Endothelial cell of umbilical vein (primary cell): ENCODE measurements around the gene RBM33. TPM values are rescaled to one million over a fixed set of nuclear protein-coding genes. Genes with fewer than 3 reads are reported as not detected.

ENCODE experiments used
- BruUV-seq: library from RNA; stranded (reverse); fragments of 400-500 nt; replicated peaks from 2 replicates; lab custom pipeline; 2021; lab: Mats Ljungman, UMichigan
- CTCF ChIA-PET: fragments of 300-600, 350-600 bp; sonication (Branson Sonifier 250); formaldehyde crosslinking; loops from one replicate; lab custom pipeline; 2021; ENCODE audit warnings: antibody characterized with exemption, inconsistent platforms; lab: Charles Lee
- POLR2A ChIA-PET: fragments of 300-600, 350-600 bp; sonication (Branson Sonifier 250); formaldehyde crosslinking; loops from one replicate; lab custom pipeline; 2021; ENCODE audit warnings: antibody characterized with exemption, inconsistent platforms; lab: Charles Lee
- DNase-seq: peaks from one replicate; pipeline ENCODE4 v3.0.0-alpha.2; 2011; ENCODE audit warnings: low read depth, low spot score
- FAIRE-seq: peaks from 2 replicates; lab custom pipeline; 2011; peaks lifted over from hg19 to GRCh38; lab: Jason Lieb, UNC
- H2AFZ ChIP-seq: 2 replicates; pipeline ENCODE4 v1.6.0; 2012; ENCODE audit warnings: low read depth, low read length, control low read depth, inconsistent platforms
- H3K27ac ChIP-seq: 2 replicates; pipeline ENCODE4 v1.5.1; 2011; ENCODE audit warnings: low read depth, mild to moderate bottlenecking, control low read depth, low read length, moderate library complexity; ENCODE audit not compliant: insufficient read depth
- H3K27me3 ChIP-seq, 2 experiments: 2 replicates each; pipeline versions ENCODE4 v1.6.0 to v1.6.1; 2011; ENCODE audit warnings: low read length in 2 of 2, mixed read lengths in 1 of 2; ENCODE audit not compliant: control insufficient read depth in 2 of 2, insufficient read depth in 2 of 2
- H3K36me3 ChIP-seq, 2 experiments: 2 replicates in 1 of 2; 3 replicates in 1 of 2; pipeline ENCODE4 v1.5.1; 2011; ENCODE audit warnings: low read length in 2 of 2, mild to moderate bottlenecking in 1 of 2, moderate library complexity in 1 of 2; ENCODE audit not compliant: control insufficient read depth in 2 of 2, insufficient read depth in 2 of 2; ENCODE audit errors: extremely low read depth in 1 of 2
- H3K4me1 ChIP-seq: 3 replicates; pipeline ENCODE4 v1.5.1; 2011; ENCODE audit warnings: mild to moderate bottlenecking, low read length; ENCODE audit not compliant: control insufficient read depth, insufficient read depth; ENCODE audit errors: extremely low read depth
- H3K4me2 ChIP-seq: 2 replicates; pipeline ENCODE4 v1.6.1; 2011; ENCODE audit warnings: low read length, control low read depth, mixed read lengths; ENCODE audit not compliant: insufficient read depth
- H3K4me3 ChIP-seq, 3 experiments: fragments of 200-600 bp in 1 of 3; sonication (generic), shearing (Covaris generic) in 1 of 3; replicated peaks in 1 of 3; 2 replicates each; pipeline ENCODE4 v1.5.1; 2011 to 2016; ENCODE audit warnings: control low read depth in 3 of 3, low read length in 3 of 3, mild to moderate bottlenecking in 2 of 3, inconsistent platforms in 1 of 3, low read depth in 1 of 3, moderate library complexity in 1 of 3; ENCODE audit not compliant: insufficient read depth in 1 of 3
- H3K79me2 ChIP-seq: 2 replicates; pipeline ENCODE4 v1.6.0; 2012; ENCODE audit warnings: low read length, inconsistent platforms; ENCODE audit not compliant: control insufficient read depth, insufficient read depth
- H3K9ac ChIP-seq: replicated peaks from 2 replicates; pipeline ENCODE3; 2011; ENCODE audit warnings: low read length, control low read depth; ENCODE audit not compliant: insufficient read depth; ENCODE audit errors: extremely low read depth
- H3K9me1 ChIP-seq: replicated peaks from 3 replicates; pipeline ENCODE4 v1.6.0; 2011; ENCODE audit warnings: mild to moderate bottlenecking, low read length; ENCODE audit not compliant: control insufficient read depth, insufficient read depth; ENCODE audit errors: extremely low read depth
- H3K9me3 ChIP-seq: replicated peaks from 2 replicates; pipeline ENCODE4 v1.5.1; 2012; ENCODE audit warnings: low read length, inconsistent platforms; ENCODE audit not compliant: control insufficient read depth, insufficient read depth
- H4K20me1 ChIP-seq: replicated peaks from 2 replicates; pipeline ENCODE3; 2011; ENCODE audit warnings: mild to moderate bottlenecking, low read length; ENCODE audit not compliant: control insufficient read depth, insufficient read depth; ENCODE audit errors: extremely low read depth
- EZH2 ChIP-seq: IDR thresholded peaks from 2 replicates; pipeline ENCODE4 v1.6.1; 2012; ENCODE audit warnings: borderline replicate concordance, low read depth, mild to moderate bottlenecking, moderate library complexity, low read length, inconsistent platforms; ENCODE audit not compliant: severe bottlenecking
- FOS ChIP-seq: IDR thresholded peaks from 2 replicates; pipeline ENCODE4 v1.6.1; 2011; ENCODE audit warnings: mild to moderate bottlenecking, low read length, moderate library complexity, borderline replicate concordance; ENCODE audit not compliant: insufficient read depth
- GATA2 ChIP-seq: IDR thresholded peaks from 2 replicates; pipeline ENCODE4 v1.7.0; 2011; ENCODE audit warnings: low read depth, mild to moderate bottlenecking, moderate library complexity, mixed read lengths, low read length; ENCODE audit not compliant: insufficient read length, insufficient read depth
- JUN ChIP-seq: IDR thresholded peaks from 2 replicates; pipeline ENCODE4 v1.6.1; 2011; ENCODE audit warnings: borderline replicate concordance, low read depth; ENCODE audit not compliant: insufficient read length, insufficient read depth
- MYC ChIP-seq: IDR thresholded peaks from one replicate; pipeline ENCODE4 v1.6.1; 2011; ENCODE audit warnings: mild to moderate bottlenecking, low read depth, low read length
- POLR2A ChIP-seq: IDR thresholded peaks from 2 replicates; pipeline ENCODE4 v1.6.1; 2012; ENCODE audit warnings: low read depth, mild to moderate bottlenecking, control low read depth, low read length
- POLR2AphosphoS5 ChIP-seq: IDR thresholded peaks from 2 replicates; pipeline ENCODE4 v1.6.1; 2012; ENCODE audit warnings: low read depth, mild to moderate bottlenecking, control low read depth, low read length, moderate library complexity; ENCODE audit not compliant: insufficient read depth
- dilution Hi-C: fragments of 300-500 bp; cut with MboI; formaldehyde crosslinking; loops from one replicate; pipeline ENCODE4 v1.15.0; 2019; ENCODE audit warnings: low sequenced_read_pairs; ENCODE audit not compliant: extremely low pct_ligation_motif_present
- intact Hi-C: fragments of 100-400 bp; cut with micrococcal nuclease; formaldehyde crosslinking; loops from one replicate; pipeline ENCODE4 v1.10.0; 2022
- polyA plus RNA-seq, 4 experiments: library from polyadenylated mRNA; depleted of rRNA in 3 of 4; stranded (reverse) in 3 of 4; unstranded in 1 of 4; fragments of >200 nt; gene quantifications; 2 replicates each; pipeline versions ENCODE4 v1.2.1 to v1.2.3, GENCODE V29; 2011 to 2012; ENCODE audit warnings: missing spikeins in 1 of 4
- total RNA-seq: library from RNA; stranded (reverse); gene quantifications from 2 replicates; pipeline ENCODE4 v1.2.3, GENCODE V29; 2021
- TF ChIP-seq, protein P1 (sequence below), 2 donors: IDR thresholded peaks; 1 replicate in 1 of 2; 2 replicates in 1 of 2; pipeline ENCODE4 v1.5.1; 2011; ENCODE audit warnings: low read length in 2 of 2, mild to moderate bottlenecking in 2 of 2, moderate library complexity in 2 of 2, control low read depth in 1 of 2, inconsistent platforms in 1 of 2, low read depth in 1 of 2; ENCODE audit not compliant: insufficient read depth in 1 of 2; ENCODE audit errors: extremely low read depth in 1 of 2
- TF ChIP-seq, protein P2 (sequence below): IDR thresholded peaks from 2 replicates; pipeline ENCODE4 v1.6.1; 2011; ENCODE audit not compliant: insufficient read depth, insufficient read length

RBM33 gene
- total and polyA plus RNA-seq, 2 donors (not counting 3 experiments of a cell fraction or from before 2014, with no cell fraction given) = 16.2 to 68.2 TPM

DNA sequence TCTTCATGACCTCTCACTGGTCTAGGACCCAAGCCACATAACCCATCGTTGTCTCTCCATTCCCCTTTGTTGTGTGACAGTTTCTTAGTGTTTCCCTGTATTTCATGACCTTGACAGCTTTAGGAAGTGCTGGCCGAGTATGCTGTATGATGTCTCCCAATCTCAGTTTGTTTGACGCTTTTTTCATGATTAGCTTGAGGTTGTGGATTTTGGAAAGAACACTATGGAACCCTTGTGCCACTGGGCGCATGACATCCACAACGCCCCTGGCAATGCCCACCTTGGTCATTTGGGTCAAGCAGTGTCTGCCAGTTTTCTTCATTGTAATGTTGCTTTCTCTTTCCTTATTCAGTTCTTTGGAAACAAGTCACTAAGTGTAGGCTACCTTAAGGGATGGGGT lies 52.3 kb downstream of the RBM33 start:
- FAIRE-seq = no peak
- no TSS peak for BruUV-seq
- H3K4me2 ChIP-seq = no peak overlapping the region
- H3K27ac ChIP-seq = no peak overlapping the region
- H3K4me1 ChIP-seq = peaks cover 8% of the 10 kb centered on the region
- no peak overlapping the region for H3K4me3 ChIP-seq
- no peak overlapping the region for H2AFZ ChIP-seq
- CTCF ChIA-PET = interaction anchor here (1.5 kb wide), 1 partner anchor 98 kb away, joined by 5 read pairs; no protein-coding TSS in a partner anchor
- POLR2A ChIA-PET = no interaction called here
- peaks cover 13% of the 10 kb centered on the region for H4K20me1 ChIP-seq
- H3K36me3 ChIP-seq = peaks cover 4 to 8% of the 10 kb centered on the region in 2 experiments
- H3K9me3 ChIP-seq = no peaks in the 10 kb centered on the region
- intact Hi-C loops (no loop called here), dilution Hi-C loops (no loop called here)
- DNase-seq = no peak
- no peak for TF ChIP-seq POLR2AphosphoS5
- TF ChIP-seq JUN = no peak
- no peak for TF ChIP-seq POLR2A
- TF ChIP-seq, protein P1, sequence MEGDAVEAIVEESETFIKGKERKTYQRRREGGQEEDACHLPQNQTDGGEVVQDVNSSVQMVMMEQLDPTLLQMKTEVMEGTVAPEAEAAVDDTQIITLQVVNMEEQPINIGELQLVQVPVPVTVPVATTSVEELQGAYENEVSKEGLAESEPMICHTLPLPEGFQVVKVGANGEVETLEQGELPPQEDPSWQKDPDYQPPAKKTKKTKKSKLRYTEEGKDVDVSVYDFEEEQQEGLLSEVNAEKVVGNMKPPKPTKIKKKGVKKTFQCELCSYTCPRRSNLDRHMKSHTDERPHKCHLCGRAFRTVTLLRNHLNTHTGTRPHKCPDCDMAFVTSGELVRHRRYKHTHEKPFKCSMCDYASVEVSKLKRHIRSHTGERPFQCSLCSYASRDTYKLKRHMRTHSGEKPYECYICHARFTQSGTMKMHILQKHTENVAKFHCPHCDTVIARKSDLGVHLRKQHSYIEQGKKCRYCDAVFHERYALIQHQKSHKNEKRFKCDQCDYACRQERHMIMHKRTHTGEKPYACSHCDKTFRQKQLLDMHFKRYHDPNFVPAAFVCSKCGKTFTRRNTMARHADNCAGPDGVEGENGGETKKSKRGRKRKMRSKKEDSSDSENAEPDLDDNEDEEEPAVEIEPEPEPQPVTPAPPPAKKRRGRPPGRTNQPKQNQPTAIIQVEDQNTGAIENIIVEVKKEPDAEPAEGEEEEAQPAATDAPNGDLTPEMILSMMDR (IDR thresholded peaks at IDR 0.05; ENCODE audit: extremely low read depth in 1 of 2, insufficient read depth in 1 of 2, low read depth in 1 of 2, low read length in 2 of 2) = no peak
- TF ChIP-seq MYC = no peak
- TF ChIP-seq EZH2 = no peak
- no peak for TF ChIP-seq GATA2
- no peak for TF ChIP-seq FOS
- TF ChIP-seq, protein P2, sequence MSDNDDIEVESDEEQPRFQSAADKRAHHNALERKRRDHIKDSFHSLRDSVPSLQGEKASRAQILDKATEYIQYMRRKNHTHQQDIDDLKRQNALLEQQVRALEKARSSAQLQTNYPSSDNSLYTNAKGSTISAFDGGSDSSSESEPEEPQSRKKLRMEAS = no peak
- H3K9ac ChIP-seq = no peak overlapping the region
- no peaks in the 10 kb centered on the region for H3K27me3 ChIP-seq
- peaks cover 75% of the 10 kb centered on the region for H3K79me2 ChIP-seq
- H3K9me1 ChIP-seq = no peaks in the 10 kb centered on the region
